AML-193 (cell line): Measurements from ENCODE around the gene DLL4.

Experiments used
- DNase-seq, 2 experiments: peaks; one replicate each; lab custom pipeline; 2025; lab: John Stamatoyannopoulos, UW

The DLL4 gene

DNA sequence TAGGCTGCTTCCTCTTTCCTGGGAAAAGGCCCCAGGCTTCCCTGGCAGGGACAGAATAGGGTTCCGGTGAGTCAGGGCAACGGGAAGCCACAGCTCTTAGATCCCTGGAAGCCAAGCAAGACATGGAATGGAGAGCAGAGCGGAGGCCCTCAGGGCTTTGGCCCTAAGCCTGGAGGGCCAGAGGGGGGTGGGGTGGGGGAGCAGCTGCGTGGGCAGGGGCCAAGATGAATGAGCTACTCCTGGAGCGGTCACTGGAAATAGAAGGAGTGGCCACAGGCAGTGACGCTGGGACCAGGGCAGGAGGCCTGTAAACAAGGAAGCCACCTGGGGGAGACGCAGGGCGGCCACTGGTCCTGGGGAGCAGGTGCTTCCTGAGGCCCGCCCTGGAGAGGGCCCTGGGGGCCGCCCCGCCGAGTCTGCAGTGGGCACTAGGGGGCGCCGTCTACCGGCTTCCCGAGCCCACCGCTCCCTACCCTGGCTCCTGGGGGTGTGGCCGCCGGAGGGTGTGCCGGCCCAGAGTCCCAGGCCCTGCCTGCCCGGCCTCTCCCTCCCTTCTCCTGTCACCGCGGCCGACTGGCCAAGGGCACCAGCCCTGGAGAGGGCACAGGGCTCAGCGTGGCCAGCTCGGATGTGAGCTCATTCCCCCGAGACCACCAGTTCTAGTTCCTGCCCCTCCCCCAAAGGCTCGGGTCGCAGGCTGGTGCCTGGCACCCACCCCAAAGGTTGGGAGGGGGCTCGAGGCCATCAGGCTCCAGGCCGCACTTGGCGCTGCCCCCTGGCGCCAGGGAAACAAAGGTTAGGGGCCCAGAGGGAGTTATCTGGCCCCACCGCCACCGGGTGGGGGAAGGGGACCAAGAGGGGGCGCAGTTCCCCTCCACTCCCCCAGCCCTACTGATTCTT is 22.8 kb upstream of the DLL4 start:
- peak; percentile 21 to 44 for DNase-seq

DNA sequence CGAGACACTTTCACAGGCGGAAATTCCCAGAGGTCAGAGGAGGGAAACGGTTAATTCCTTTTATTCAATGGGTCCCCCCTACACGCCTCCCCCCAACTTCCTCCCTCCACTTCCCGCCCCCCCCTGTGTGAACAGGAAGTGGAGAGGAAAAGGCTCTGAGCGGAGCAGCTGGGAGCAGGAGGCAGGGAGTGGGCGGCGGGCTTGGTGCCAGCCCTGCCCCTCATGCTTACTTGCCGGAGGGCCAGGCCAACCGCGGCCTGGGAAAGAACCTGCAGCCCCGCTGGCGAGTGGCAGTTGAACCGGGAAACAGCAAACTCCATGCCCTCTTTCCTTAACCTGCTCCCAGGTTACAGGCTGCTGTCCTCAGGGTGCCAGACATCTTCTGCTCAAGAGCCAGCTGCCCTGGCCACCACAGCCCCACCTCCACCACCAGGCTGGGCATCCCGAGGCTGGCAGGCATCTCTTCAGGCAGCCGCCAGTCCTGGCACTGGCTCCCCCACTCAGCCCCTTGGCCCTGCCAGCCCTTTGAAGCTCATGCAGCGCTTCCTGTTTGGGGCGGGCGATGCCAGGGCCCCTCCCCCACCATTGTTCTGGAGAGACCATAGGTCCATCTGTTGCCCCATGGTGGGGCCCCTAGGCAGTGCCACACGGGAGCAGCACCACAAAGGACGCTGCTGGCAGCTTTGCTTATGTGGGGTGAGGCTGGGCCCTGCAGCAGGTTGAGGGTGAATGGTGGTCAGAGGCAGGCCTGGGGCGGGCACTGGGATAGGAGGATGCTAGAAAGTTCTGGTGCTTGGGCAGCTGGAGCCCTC is 21.9 kb upstream of the DLL4 start:
- DNase-seq, result no peak

DNA sequence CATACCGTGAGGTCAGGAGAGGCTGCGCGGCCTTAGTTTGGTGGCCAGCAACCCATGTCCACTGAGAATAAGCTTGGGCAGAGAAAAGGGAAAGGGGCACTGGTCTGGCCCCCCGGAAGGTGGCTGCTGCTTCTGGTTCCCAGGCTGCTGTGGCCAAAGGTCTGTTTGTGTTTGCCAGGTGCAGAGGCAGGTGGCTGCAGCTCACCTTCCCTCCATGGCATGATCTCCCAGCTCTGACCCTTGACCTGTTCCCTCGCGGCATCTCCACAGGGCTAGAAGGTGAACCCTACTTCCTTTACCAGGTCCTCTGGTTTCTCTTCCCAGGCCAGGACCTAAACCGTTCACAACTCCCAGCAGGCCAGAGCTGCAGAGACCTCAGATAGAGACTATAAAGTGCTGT is 21.0 kb upstream of the DLL4 start:
- no peak for DNase-seq

DNA sequence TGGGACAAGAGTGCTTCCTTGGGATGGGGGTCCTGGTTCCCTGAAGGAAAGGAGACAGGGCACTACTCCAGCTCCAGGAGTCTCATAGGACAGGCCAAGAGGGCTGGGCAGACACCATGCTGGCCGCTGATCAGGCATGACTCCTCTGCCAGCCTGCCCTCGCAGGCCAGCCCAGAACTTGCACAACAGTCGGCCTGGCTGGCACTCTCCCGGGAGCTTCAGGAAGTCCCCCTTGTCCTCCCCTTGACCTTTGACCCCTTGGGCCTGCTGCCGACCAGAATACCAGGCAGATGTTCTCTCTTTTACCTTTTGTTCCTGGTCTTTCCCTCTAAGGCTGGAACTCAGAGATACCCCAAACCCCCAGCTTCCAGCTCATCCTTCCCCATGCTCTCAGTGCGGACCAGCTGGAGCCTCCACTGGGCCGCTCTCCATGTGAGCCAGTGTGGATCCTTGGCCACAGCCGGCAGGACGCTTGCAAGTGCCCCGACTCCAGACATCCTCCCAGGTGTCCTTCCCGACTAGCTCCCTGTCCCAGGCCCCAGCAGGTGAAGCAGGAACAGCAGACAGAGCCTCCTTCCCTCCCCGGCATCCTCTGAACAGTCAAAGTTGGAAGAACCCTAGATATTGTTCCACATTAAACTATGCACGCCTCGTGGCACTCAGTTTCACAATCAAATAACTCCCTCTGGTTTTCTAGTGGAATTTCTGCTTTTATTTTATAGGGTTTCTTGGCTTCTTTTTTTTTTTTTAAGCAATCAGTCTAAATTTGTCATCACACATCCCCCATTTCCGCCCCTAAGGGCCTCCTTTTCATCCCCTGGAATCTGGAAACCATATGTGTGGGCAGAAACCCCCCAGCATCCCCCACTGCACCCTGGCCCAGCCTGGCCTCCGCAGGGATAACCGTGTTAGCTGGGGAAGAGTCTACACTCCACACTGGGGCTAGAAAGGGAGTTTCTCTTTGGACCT is 19.2 kb upstream of the DLL4 start:
- peak; percentile 31 to 40 for DNase-seq

DNA sequence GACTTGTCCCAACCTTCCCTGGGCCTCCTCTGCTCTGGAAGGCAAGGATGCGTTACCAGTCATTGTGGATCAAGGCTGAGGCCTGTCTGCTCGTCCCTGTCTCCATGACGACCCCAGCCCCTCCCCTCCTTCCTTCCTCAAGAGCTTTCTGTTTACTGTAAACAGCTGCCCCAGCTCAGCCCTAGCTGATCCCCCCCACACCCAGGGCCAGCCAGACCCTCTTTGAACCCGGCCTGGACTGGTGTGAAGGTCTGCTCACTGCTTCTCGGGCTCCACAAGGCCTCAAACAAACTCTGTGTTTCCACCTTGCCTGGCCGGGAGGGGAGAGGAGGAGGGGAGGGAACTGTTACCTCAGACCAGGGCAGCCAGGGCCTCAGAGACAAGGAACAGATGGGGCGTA is 18.0 kb upstream of the DLL4 start:
- DNase-seq, result no peak

DNA sequence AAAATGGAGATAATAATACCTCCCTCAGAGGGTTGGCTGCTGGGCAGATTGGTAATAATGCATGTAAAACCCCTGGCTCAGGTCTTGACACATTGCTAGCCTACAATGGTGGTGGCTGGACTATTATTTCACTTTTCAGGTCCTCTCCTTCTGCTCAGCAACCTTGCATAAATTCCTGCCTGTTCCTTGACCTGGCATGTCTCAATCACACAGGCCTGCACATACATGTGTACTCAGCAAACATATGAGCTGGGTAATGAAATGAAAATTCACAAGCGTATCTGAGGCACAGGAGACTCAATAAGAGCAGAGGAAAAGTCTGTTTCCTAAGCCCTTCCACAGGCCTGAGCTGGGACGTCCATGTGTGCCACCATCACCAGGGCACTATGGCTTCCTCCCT is 17.4 kb upstream of the DLL4 start:
- DNase-seq, result no peak

- DNase-seq, result no peak
Observed at GRCh38 chr15:40912478-40912877, 16.7 kb upstream of the DLL4 start.

- no peak for DNase-seq
Observed at GRCh38 chr15:40914013-40914412, 15.1 kb upstream of the DLL4 start.

DNA sequence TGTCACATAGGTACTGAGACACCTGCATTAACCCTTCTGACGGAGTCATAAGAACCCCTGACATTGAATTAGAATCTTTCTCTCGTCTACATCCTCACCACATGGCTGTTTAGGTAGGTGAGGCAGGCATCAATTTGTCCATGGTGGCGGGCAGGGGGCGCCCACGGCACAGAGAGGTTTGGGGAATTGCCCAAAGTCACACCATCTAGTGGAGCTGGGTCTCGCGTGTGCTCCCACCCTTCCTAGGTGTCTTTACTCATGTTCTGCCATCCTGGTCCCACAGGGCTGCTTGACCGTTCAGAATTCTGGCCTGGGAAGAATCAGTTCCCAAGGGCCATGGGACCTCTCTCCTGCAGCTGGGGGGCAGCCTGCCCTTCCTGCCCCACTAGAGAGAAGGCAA is 14.7 kb upstream of the DLL4 start:
- DNase-seq, result no peak

GRCh38 chr15:40915116-40915661 is 14.0 kb upstream of the DLL4 start:
- DNase-seq, result no peak

GRCh38 chr15:40915679-40916078 is 13.5 kb upstream of the DLL4 start:
- DNase-seq, result no peak

- DNase-seq, result no peak
Observed at GRCh38 chr15:40917585-40917984, 11.6 kb upstream of the DLL4 start.

GRCh38 chr15:40918146-40918798 is 10.9 kb upstream of the DLL4 start:
- DNase-seq, result no peak

GRCh38 chr15:40918799-40919392 is 10.2 kb upstream of the DLL4 start:
- DNase-seq, result no peak

DNA sequence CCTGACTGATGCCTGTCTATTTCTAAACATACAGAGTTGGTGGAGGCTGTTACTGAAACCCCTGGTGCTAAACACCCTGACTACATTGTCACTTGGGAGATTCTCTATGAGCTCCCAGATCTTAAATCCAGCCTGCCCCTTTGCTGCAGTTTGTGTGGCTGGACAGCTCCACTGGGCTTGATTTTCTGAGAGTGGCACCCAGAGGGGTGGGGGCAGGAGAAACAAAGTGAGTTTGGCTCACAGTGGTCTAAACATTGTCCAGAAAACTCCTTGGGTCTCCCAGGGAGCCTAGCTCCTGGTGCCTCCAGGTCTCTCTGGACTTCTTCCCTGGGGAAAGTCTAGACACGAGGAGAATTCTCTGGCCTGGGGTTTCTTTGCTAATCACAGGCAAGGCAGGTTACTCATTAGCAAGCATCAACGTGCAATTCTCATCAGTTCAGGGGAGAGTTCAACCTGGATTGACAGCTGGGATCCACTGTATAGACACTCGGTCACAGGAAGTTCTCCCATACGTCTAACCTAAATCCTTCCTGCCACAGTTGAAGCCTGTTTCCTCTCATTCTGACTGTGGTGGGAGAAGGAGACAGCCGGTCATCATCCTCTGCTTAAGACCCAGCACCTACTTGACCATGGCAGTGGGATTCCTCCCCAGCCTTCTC is 7.1 kb upstream of the DLL4 start:
- DNase-seq, result no peak

DNA sequence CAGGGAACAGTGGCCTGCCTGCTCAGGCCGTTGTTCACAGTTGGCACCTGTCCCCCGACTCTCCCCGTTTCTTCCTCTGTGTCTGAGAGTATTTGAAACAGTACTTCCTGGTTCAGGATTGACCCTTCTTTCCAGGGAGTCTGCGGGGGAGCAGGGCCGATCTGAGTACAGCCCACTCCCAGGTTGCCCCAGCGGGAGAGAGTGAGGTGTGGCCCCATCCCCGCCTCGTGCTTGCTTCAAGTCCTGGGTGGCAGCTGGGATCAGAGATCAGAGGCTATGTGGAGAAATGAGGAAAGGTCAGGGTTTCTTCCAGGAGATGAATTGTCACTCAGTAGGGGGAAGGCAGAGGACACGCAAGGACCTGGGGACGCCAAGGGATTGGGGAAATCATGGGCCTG is 6.5 kb upstream of the DLL4 start:
- DNase-seq, result no peak

DNA sequence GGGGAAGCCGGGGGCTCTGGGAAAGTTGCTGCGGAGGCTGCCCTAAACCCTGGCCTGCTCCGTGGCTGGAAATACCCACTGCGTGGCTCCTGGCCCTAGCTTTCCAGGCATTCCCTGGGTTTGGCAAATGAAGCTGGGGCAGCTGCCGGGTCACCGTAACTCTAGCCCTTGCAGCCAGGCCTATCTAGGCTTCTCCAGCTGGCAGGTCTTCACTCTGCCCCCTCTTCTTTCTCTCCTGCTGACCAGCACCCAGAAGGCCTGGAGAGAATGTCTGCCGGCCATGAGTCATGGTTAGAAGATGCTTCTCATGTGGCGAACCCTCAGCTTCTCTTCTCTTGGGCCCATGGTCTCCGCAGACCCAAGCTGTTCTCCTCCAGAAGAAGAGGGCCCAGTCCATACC is 5.6 kb upstream of the DLL4 start:
- DNase-seq, result no peak

DNA sequence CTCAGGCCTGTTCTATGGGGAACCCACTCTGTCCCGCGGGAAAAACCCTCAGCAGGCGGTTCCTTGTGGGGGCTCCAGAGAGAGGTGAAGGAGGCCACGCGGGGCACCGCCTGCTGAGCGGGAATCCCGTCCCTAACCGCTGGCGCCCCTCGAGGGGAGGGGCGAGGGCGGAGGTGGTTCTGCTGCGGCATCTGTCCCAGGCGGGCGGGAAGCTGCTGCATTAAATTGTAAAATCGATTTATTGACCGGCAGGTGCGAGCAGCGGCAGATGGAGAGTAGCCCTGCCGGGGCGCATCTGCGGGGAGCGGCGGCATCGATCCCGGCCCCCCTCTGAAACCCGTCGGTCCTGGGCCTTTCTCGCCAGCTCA is 3.7 kb upstream of the DLL4 start:
- no peak for DNase-seq

- DNase-seq, result no peak
Observed at GRCh38 chr15:40925863-40926658, 3.1 kb upstream of the DLL4 start.
